ENCODE measurements around the gene LRP5.

Gene LRP5
- long read RNA-seq, donor 1, full-length matches to known transcripts, result 2 of 2 reads
- long read RNA-seq, donor 1, partial matches to known transcripts, result 0 of 2 reads
- long read RNA-seq, donor 1, other reads (novel, unspliced or antisense), result 0 of 2 reads
- long read RNA-seq, donor 2, full-length matches to known transcripts, result 1 of 1 reads
- long read RNA-seq, donor 2, partial matches to known transcripts, result 0 of 1 reads
- long read RNA-seq, donor 2, other reads (novel, unspliced or antisense), result 0 of 1 reads
- long read RNA-seq, donor 3, full-length matches to known transcripts, result 2 of 7 reads
- long read RNA-seq, donor 3, partial matches to known transcripts, result 5 of 7 reads
- long read RNA-seq, donor 3, other reads (novel, unspliced or antisense), result 0 of 7 reads
- long read RNA-seq, donor 4, full-length matches to known transcripts, result 1 of 6 reads
- long read RNA-seq, donor 4, partial matches to known transcripts, result 5 of 6 reads
- long read RNA-seq, donor 4, other reads (novel, unspliced or antisense), result 0 of 6 reads
- long read RNA-seq, donor 5, full-length matches to known transcripts, result 1 of 15 reads
- long read RNA-seq, donor 5, partial matches to known transcripts, result 14 of 15 reads
- long read RNA-seq, donor 5, other reads (novel, unspliced or antisense), result 0 of 15 reads
- long read RNA-seq, donor 6, partial matches to known transcripts, result 0 of 1 reads
- long read RNA-seq, donor 6, other reads (novel, unspliced or antisense), result 0 of 1 reads
- long read RNA-seq, donor 7, full-length matches to known transcripts, result 2 of 8 reads
- long read RNA-seq, donor 7, partial matches to known transcripts, result 6 of 8 reads
- long read RNA-seq, donor 7, other reads (novel, unspliced or antisense), result 0 of 8 reads
- long read RNA-seq, donor 8, full-length matches to known transcripts, result 1 of 21 reads
- long read RNA-seq, donor 8, partial matches to known transcripts, result 20 of 21 reads
- long read RNA-seq, donor 8, other reads (novel, unspliced or antisense), result 0 of 21 reads

DNA sequence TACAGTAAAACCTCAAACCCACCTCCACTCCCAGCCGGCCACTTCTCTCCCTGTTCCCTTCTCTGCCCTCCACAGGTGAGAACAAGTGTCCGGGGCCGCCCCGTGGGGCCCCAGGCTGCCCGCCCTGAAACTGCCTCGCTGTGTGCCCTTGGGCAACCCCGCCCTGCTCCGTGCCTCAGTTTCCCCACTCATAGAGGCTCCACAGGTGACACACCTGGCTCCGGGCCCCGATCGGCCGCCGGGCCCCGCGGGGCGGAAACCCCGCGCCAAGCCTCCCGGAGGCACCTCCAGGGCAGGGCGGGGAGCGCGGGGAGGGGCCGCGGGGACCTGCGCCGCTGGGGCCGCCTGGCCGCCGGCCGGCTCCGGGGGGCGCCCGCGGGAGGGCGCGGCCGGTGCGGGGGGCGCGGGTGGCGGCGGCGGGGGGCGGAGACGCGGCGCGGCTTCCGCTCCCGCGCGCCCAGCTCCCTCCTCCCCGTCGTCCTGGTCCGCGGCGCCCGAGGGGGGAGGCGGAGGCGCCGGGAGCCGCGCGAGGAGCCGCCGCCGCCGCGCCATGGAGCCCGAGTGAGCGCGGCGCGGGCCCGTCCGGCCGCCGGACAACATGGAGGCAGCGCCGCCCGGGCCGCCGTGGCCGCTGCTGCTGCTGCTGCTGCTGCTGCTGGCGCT, at the start of gene LRP5:
LRP5 (plus strand) TSS at position 475 of the 663 bp plus-strand sequence; CDS start at position 599, 124 bp downstream.
- peak; percentile 61 for DNase-seq

DNA sequence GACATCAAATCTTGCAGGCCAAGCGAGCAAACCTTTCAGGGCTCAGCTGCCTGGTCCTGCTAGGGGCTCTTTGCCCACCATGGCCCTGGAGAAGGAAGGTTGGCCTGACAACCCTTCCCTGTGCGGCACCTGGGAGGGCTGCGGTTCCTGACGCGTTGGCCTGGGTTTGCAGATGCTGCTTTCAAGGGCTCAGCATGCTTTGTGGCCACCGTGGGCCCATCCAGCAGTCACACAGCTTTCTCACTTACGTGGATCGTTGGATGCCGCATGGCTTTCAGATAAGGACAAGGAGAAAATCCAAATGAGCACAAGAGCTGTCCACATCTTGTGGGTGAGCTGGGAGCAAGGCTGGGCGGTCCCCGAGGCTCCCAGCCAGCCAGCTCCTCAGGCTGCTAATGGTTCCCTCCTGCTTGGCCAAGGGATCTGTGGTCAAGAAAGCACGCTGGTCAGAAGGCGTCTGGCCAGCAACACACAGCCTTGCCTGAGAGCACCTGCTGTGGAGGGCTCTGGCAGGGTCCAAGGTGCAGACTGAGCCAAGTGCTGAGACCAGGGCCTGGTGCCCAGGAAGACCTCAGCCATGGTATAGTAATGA, 48.9 kb upstream of the LRP5 start:
- DNase-seq, result no peak

DNA sequence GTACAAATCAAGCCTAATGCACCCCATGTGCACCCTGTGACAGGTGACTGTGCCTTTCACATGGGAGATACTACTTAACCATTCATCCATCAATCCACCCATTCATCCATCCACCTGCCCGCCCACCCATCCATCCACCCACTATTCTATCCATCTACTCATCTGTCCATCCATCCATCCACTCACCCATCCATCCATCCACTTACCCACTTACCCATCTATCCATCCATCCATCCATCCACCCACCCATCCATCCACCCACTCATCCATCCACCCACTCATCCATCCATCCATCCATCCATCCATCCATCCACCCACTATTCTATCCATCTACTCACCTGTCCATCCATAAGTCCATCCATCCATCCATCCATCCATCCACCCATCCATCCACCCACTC, 48.1 kb upstream of the LRP5 start:
- DNase-seq, result no peak

DNA sequence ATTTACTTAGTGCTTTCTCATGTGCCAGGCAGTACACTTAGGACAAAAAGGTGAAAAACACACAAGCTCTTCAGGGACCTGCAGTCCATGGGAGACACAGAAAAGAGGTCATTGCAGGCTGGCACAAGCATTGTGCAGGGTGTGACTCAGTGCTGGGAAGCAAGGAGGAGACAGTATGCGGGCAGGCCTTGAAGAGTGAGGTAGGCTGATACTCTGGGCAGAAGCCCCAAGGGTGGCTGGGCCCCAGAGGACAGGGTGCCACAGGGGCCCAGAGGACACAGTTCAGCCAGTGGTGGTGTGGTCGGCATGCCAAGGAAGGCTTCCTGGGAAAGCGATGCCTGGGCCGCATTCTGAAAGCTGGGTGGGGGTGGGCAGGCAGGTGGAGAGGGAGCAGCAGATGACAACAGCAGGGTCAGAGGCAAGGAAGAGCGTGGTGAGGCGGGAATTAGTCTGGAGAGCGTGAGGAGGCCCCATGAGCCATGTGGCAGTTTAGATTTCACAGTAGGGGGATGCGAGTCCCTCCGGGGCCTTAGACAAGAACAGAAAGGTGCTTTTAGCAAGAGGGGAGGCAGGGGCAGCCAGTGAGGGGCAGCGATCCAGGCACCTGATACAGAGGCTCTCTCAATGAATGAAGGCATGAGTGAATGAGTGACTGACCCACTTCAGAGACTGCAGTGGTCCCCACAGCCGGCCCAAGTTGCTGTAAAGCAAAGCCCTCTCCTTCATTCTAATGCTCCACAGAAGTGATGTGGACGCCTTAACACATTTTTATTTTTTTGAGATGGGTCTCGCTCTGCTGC, 47.5 kb upstream of the LRP5 start:
- no peak for DNase-seq

- DNase-seq, result no peak
These were observed 46.1 kb upstream of the LRP5 start for GRCh38 chr11:68266121-68266891.

GRCh38 chr11:68266936-68267880, 45.2 kb upstream of the LRP5 start:
- DNase-seq, result no peak

GRCh38 chr11:68267881-68268240, 44.5 kb upstream of the LRP5 start:
- no peak for DNase-seq

GRCh38 chr11:68269414-68270081, 42.8 kb upstream of the LRP5 start:
- no peak for DNase-seq

GRCh38 chr11:68270196-68271022, 42.0 kb upstream of the LRP5 start:
- DNase-seq, result no peak

GRCh38 chr11:68271023-68271780, 41.2 kb upstream of the LRP5 start:
- DNase-seq, result peak; percentile 76

- peak; percentile 94 for DNase-seq
These were observed 40.4 kb upstream of the LRP5 start, which contains the start of gene C11orf24 for GRCh38 chr11:68271781-68272608. C11orf24 (minus strand) TSS chr11:68271973; CDS start chr11:68263767, 8,206 bp downstream.

GRCh38 chr11:68273026-68273738, 39.2 kb upstream of the LRP5 start:
- DNase-seq, result no peak

- no peak for DNase-seq
These were observed 38.1 kb upstream of the LRP5 start for GRCh38 chr11:68274306-68274705.

DNA sequence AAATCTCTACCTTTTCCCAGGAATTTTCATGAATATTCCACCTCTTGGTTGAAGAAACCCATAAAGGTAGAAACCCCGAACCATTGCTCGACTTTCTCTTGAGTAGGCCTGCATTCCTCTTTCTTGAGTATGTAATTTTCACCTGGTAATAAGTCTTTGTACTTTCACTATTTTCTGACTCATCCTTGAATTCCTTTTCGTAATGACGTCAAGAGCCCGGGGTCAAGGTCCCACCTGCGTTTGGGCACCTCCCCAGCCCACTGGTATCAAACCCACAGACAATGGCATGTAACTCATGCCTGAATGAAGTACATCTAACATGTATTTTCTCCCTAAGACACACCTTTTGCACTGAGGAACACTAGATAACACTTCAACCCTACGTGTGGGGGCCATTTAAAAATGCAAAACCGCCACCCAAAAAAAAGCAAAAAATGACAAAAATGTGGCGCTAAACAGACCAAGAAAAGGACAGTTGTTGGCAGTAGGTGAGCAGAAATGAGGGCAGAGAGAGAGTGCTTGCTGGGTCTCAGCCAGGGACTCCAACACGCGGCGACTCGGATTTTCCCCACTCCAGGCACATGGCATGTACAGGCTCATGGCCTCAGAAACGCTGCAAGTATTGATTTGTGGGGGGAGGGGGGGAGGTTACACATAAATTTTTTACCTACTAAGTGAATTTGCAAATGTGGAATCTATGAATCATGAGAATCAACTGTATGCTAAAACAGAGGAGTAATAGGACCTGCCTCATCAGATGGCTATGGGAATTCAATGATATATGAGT, 36.5 kb upstream of the LRP5 start:
- no peak for DNase-seq

Data from right kidney (tissue), 9 donors.